Measurements from ENCODE around the gene PDK1. TPM values are rescaled to one million over a fixed set of nuclear protein-coding genes. Genes with fewer than 3 reads are reported as not detected.

The PDK1 gene
- polyA plus RNA-seq, 1 experiment, result 40.0 TPM

DNA sequence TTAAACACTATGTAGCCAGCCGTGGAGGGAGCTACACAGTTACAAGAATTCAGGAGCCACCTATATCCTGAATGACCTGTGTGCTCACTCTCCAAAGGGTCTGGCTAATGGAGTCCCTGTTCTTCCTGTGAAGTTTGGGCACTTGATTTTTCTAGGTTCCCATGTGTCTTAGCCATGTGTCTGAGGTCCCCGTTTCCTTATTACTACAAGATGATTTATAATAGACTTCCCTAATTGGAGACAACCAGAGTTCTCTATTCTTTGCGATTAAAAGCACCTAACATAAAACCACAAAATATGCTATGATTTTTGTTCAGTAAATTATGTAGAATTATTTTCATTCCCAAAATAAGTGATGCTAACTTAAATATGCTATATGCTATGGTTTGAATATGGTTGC is 83.4 kb downstream of the PDK1 start:
- no peak for DNase-seq (ENCODE audit: low read depth)
- no peaks in the 10 kb centered on the region for H3K36me3 ChIP-seq (ENCODE audit: control insufficient read depth, insufficient read depth, low read length)
- CTCF ChIA-PET, result interaction anchor here (1.3 kb wide), 1 partner anchor 8 kb away, joined by 3 read pairs; no protein-coding TSS in a partner anchor
- TF ChIP-seq, protein P1, sequence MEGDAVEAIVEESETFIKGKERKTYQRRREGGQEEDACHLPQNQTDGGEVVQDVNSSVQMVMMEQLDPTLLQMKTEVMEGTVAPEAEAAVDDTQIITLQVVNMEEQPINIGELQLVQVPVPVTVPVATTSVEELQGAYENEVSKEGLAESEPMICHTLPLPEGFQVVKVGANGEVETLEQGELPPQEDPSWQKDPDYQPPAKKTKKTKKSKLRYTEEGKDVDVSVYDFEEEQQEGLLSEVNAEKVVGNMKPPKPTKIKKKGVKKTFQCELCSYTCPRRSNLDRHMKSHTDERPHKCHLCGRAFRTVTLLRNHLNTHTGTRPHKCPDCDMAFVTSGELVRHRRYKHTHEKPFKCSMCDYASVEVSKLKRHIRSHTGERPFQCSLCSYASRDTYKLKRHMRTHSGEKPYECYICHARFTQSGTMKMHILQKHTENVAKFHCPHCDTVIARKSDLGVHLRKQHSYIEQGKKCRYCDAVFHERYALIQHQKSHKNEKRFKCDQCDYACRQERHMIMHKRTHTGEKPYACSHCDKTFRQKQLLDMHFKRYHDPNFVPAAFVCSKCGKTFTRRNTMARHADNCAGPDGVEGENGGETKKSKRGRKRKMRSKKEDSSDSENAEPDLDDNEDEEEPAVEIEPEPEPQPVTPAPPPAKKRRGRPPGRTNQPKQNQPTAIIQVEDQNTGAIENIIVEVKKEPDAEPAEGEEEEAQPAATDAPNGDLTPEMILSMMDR (IDR thresholded peaks at IDR 0.05; ENCODE audit: insufficient read depth, low read depth, low read length), result no peak
- no peaks in the 10 kb centered on the region for H3K27me3 ChIP-seq (ENCODE audit: control insufficient read depth, insufficient read depth, low read length)
- POLR2A ChIA-PET, result no interaction called here
- H3K4me3 ChIP-seq (ENCODE audit: low read depth, low read length), result no peak overlapping the region

DNA sequence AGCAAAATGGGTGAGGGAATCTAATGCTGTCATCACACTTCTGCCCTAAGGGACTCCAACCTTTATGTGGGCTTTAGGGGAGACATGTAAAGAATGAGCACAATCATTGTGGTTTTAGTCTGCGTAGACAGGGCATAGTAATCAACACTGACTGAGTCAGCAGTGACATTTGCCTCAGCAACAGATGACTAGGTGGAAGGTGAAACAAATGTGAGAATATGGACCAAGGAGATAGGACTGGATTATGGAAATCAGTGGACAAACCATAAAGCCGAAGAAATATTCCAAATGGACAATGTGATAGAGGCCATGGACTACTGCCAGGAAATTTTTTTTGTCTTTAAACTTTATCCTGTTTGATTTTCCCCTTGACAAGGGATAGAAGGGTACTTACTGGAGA is 83.9 kb downstream of the PDK1 start:
- peak; percentile 62 for DNase-seq (ENCODE audit: low read depth)
- TF ChIP-seq, protein P1 (IDR thresholded peaks at IDR 0.05; ENCODE audit: insufficient read depth, low read depth, low read length), result no peak
- ChIA-PET CTCF (no interaction called here), POLR2A (no interaction called here)
- H3K4me3 ChIP-seq (ENCODE audit: low read depth, low read length), result no peak overlapping the region
- H3K27me3 ChIP-seq (ENCODE audit: control insufficient read depth, insufficient read depth, low read length), result no peaks in the 10 kb centered on the region
- H3K36me3 ChIP-seq (ENCODE audit: control insufficient read depth, insufficient read depth, low read length), result no peaks in the 10 kb centered on the region

DNA sequence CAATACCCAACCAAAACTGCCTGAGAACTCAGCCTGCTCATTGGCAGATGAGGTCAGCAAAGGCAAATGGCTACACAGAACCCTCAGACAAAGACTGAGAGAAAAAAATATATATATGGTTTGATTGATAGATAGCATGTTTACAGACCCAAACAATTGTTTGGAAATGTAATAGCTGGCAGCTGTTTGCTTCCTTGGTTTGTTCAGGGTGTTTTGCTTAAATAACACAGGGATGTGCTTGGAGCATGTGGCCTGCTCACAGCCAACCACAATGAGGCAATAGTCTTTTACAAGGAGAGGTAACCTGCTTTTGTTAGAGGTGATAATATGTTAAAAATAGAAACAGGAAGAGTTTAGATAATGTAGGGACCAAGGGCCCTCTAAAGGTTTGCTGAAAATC is 84.5 kb downstream of the PDK1 start:
- Histone ChIP-seq H3K36me3 (ENCODE audit: control insufficient read depth, insufficient read depth, low read length) (no peaks in the 10 kb centered on the region), H3K27me3 (ENCODE audit: control insufficient read depth, insufficient read depth, low read length) (no peaks in the 10 kb centered on the region), H3K4me3 (ENCODE audit: low read depth, low read length) (no peak overlapping the region)
- TF ChIP-seq, protein P1 (IDR thresholded peaks at IDR 0.05; ENCODE audit: insufficient read depth, low read depth, low read length), result no peak
- POLR2A ChIA-PET, result no interaction called here
- no peak for DNase-seq (ENCODE audit: low read depth)
- CTCF ChIA-PET, result no interaction called here

DNA sequence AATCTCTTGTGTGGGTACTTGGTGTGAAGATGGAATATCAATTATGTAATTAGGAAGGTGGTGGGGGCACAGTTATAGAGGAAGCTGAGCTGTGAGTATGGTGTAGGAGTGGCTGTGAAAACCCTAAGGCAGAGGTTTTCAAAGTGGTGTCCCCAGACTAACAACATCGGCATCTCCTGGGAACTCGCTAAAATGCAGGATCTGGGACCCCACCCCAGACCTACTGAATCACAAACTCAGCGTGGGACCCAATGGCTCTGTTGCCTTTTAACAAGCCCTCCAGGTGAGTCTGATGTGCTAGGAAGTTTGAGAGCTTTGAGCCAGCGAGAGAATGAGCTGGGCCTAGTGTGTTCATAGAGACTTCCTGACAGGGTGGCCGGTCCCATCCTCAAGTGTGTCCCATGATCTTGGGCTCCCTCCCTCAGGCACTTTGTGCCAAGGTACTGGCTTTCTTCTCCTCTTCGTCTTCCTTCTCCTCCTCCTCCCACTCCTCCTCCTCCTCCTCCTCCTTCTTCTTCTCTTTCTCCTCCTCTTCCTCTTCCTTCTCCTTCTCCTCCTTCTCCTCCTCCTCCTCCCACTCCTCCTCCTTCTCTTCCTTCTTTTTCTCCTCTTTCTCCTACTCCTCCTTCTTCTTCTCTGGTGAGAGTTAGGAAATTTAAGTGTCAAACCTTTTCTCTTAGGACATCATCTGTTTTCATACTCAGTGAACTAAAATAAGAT is 86.6 kb downstream of the PDK1 start:
- DNase-seq (ENCODE audit: low read depth), result no peak
- Histone ChIP-seq H3K4me3 (ENCODE audit: low read depth, low read length) (no peak overlapping the region), H3K27me3 (ENCODE audit: control insufficient read depth, insufficient read depth, low read length) (no peaks in the 10 kb centered on the region), H3K36me3 (ENCODE audit: control insufficient read depth, insufficient read depth, low read length) (no peaks in the 10 kb centered on the region)
- POLR2A ChIA-PET, result no interaction called here
- TF ChIP-seq, protein P1 (IDR thresholded peaks at IDR 0.05; ENCODE audit: insufficient read depth, low read depth, low read length), result no peak
- CTCF ChIA-PET, result interaction anchor here (1.1 kb wide), 1 partner anchor 13 kb away, joined by 3 read pairs; no protein-coding TSS in a partner anchor

DNA sequence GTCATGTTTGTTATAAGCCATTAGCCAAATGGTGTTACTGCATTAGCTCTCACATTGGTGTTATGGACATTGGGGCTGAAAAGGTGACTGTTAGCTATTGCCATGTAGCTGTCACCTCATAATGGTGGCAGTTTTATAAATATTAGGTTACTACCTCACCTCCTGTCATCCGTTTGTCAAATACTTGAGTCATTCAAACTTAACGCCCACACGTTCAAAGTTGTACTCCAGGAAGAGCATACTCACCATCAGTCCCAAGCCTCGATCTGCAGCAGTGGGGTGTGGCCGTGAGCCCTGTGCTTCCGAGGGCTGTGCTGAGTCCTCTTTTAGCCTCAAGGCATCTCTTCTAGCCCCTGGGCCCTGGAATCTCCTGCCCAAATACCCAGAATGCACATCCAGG is 87.3 kb downstream of the PDK1 start:
- Histone ChIP-seq H3K27me3 (ENCODE audit: control insufficient read depth, insufficient read depth, low read length) (no peaks in the 10 kb centered on the region), H3K36me3 (ENCODE audit: control insufficient read depth, insufficient read depth, low read length) (no peaks in the 10 kb centered on the region), H3K4me3 (ENCODE audit: low read depth, low read length) (no peak overlapping the region)
- ChIA-PET POLR2A (no interaction called here), CTCF (interaction anchor here (1.1 kb wide), 1 partner anchor 13 kb away, joined by 3 read pairs; no protein-coding TSS in a partner anchor)
- DNase-seq (ENCODE audit: low read depth), result no peak
- TF ChIP-seq, protein P1 (IDR thresholded peaks at IDR 0.05; ENCODE audit: insufficient read depth, low read depth, low read length), result no peak
